Activated naive CD4-positive, alpha-beta T cell (primary cell): Measurements from ENCODE around the gene BTG2.

Experiments
- DNase-seq, 4 experiments: peaks; one replicate each; lab custom pipeline; 2025; lab: John Stamatoyannopoulos, UW

The BTG2 gene

GRCh38 chr1:203316626-203317093 lies 11.3 kb downstream of the BTG2 start:
- DNase-seq = no peak

- DNase-seq = no peak
Measured at GRCh38 chr1:203317429-203318228, 12.3 kb downstream of the BTG2 start.

GRCh38 chr1:203318229-203318517 lies 12.9 kb downstream of the BTG2 start:
- DNase-seq = no peak

GRCh38 chr1:203320591-203321272 lies 15.4 kb downstream of the BTG2 start:
- peak in 2 of 4 experiments; percentile 51 to 63 for DNase-seq

- DNase-seq = no peak
Measured at GRCh38 chr1:203321273-203322052, 16.1 kb downstream of the BTG2 start.

- no peak for DNase-seq
Measured at GRCh38 chr1:203322500-203323179, 17.3 kb downstream of the BTG2 start.

GRCh38 chr1:203323587-203323986 lies 18.3 kb downstream of the BTG2 start:
- DNase-seq = no peak

GRCh38 chr1:203324105-203325025 lies 19.0 kb downstream of the BTG2 start:
- peak in 2 of 4 experiments; percentile 13 to 31 for DNase-seq

- DNase-seq = peak in 1 of 4 experiments; percentile 24
Measured at GRCh38 chr1:203325026-203325417, 19.7 kb downstream of the BTG2 start.

- no peak for DNase-seq
Measured at GRCh38 chr1:203325418-203326091, 20.2 kb downstream of the BTG2 start.

GRCh38 chr1:203326830-203327683 lies 21.7 kb downstream of the BTG2 start:
- DNase-seq = peak; percentile 73 to 93 (median 86)

- peak in 3 of 4 experiments; percentile 56 to 74 (median 72) for DNase-seq
Measured at GRCh38 chr1:203327684-203328457, 22.6 kb downstream of the BTG2 start.

GRCh38 chr1:203328714-203329122 lies 23.4 kb downstream of the BTG2 start:
- DNase-seq = no peak

- no peak for DNase-seq
Measured at GRCh38 chr1:203331224-203331623, 25.9 kb downstream of the BTG2 start.

GRCh38 chr1:203335503-203335902 lies 30.2 kb downstream of the BTG2 start:
- no peak for DNase-seq

- DNase-seq = no peak
Measured at GRCh38 chr1:203336097-203336496, 30.8 kb downstream of the BTG2 start.

- DNase-seq = peak in 3 of 4 experiments; percentile 16 to 34 (median 26)
Measured at GRCh38 chr1:203338335-203339036, 33.2 kb downstream of the BTG2 start.
